ENCODE measurements around the gene BUD13.

- no peak for TF ChIP-seq CTCF (IDR thresholded peaks at IDR 0.05)
- no peak for TF ChIP-seq EP300 (IDR thresholded peaks at IDR 0.05)
- TF ChIP-seq POLR2AphosphoS5 (IDR thresholded peaks at IDR 0.05) = no peak
Observed at GRCh38 chr11:116807601-116808261, 34.9 kb upstream of the BUD13 start.

Data from esophagus muscularis mucosa (tissue), 4 donors.